ENCODE data around the gene CTSV. TPM values are rescaled to one million over a fixed set of nuclear protein-coding genes. Genes with fewer than 3 reads are reported as not detected.
"Not testable (repeated sequence)": the region's sequence is repeated elsewhere in the genome, so short reads cannot be mapped to it uniquely, and the experiment has no call there.

Gene CTSV
- polyA plus RNA-seq, 1 of the 3 experiments (the other 2 are of a cell fraction) = 3.1 TPM

DNA sequence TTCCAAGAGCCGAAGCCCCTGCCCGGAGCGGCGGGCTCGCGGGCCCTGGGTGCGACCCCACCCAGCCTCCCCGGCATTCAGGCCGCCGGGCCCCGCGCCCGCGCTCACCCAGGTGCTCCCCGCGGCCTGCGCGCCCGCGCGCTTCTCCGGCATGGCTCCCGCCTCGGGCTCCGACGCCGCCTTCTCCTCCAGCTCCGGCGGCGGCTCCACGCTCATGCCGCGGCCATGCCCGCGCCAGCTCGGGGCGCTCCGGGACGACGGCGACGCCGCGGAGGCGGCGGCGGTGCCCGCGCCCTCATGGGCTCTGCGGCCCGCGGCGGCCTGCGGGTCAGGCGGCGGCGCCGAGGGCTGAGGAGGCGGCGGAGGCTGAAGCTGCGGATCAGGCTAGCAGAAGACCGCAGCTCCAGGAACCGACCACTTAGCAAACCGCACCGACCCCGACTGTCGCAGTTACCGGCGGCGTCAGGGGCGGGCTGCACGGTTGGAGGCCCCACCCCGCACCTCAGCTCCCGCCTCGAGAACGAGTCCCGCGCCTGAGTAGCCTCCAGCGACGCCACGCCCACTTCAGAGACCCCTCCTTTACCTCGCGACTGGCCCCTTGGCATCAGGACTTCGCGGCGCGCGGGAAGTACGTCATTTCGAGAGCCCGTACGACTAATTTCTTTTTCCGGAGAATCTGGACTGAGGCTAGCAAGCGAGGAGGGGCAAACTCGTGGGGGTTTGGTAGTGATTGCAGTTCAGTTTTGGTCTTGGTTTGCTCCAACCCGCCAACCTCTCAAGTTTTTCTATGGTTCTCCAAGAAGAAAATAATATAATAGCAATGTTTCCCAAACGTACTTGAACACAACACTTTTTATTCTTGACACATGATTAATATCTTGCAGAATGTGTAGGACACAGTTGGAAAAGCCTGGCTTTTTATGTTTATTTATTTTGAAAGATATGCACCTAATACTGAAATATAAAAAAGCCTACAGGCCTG, 25.5 kb downstream of the CTSV start:
- peak; percentile 60 for TF ChIP-seq MXI1 (IDR thresholded peaks at IDR 0.05; ENCODE audit: low read depth, low read length)
- TF ChIP-seq ELF1 (IDR thresholded peaks at IDR 0.05) = 0 out of 2 replicates have a peak, but pooled peaks have one; percentile 19
- TF ChIP-seq, protein P1, sequence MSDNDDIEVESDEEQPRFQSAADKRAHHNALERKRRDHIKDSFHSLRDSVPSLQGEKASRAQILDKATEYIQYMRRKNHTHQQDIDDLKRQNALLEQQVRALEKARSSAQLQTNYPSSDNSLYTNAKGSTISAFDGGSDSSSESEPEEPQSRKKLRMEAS (IDR thresholded peaks at IDR 0.05; ENCODE audit: low read depth) = peak; percentile 66; the same call in 1 of the 2 replicates
- TF ChIP-seq GABPA (IDR thresholded peaks at IDR 0.05; ENCODE audit: low read depth) = peak; percentile 81
- peak; percentile 51; the same call in 1 of the 2 replicates for TF ChIP-seq TAF1 (IDR thresholded peaks at IDR 0.05; ENCODE audit: borderline replicate concordance, low read depth, low read length)
- TF ChIP-seq POLR2AphosphoS5 (IDR thresholded peaks at IDR 0.05; ENCODE audit: low read depth, low read length) = peak; percentile 75
- POLR2A ChIA-PET = interaction anchor here (0.6 kb wide), 1 partner anchor 208 kb away, joined by 3 read pairs; no protein-coding TSS in a partner anchor
- 3% methylated on average over 19 of the region's 97 CpGs for WGBS (ENCODE audit: low lambda C conversion rate)
- Histone ChIP-seq H4K20me1 (ENCODE audit: insufficient read depth) (peaks cover 11% of the 10 kb centered on the region), H3K79me2 (ENCODE audit: insufficient read depth) (peaks cover 20% of the 10 kb centered on the region), H3K9ac (peak overlapping the region; percentile 66; the same call in 1 of the 2 replicates), H2AFZ (ENCODE audit: low read depth) (peak overlapping the region; percentile 99), H3K4me2 (peak overlapping the region; percentile 78), H3K27ac (ENCODE audit: low read depth in 2 of 2, low read length in 1 of 2) (peak overlapping the region; percentile 63 to 77), H3K4me3 (ENCODE audit: low read depth in 2 of 2, low read length in 1 of 2) (peak overlapping the region; percentile 58 to 71)
- H3K9me3 ChIP-seq; CTCF ChIA-PET; H3K9me2 ChIP-seq; H3K36me3 ChIP-seq (replicated peaks in 1 of 2; ENCODE audit: control insufficient read depth in 1 of 2, insufficient read depth in 2 of 2, low read length in 1 of 2); H3K27me3 ChIP-seq (ENCODE audit: insufficient read depth); H3K4me1 ChIP-seq (ENCODE audit: control insufficient read depth in 1 of 2, insufficient read depth in 2 of 2, low read depth in 1 of 2, low read length in 1 of 2); H3F3A ChIP-seq (replicated peaks; ENCODE audit: insufficient read depth): not testable (repeated sequence)
- DNase-seq = peak; percentile 81

DNA sequence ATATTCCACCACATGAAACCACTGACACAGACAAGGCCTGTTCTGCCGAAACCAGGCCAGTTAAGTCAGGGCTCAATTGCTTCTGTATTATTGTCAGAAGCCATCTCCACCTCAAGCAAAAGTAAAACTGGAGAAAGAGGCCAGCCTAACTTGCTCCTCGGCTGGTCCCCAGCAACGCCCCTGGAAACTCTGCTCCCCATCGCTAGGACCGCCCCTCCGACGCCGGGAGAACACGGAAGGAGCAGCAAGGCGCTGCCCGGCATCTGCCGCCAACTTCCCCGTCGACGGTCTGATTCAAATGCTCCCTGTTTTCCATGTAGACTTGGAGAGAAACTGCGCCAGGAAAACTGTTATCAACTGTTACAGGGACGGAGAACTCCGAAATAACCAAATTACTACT, 26.3 kb downstream of the CTSV start:
- Histone ChIP-seq H3K9ac (peak overlapping the region; percentile 66), H3K79me2 (ENCODE audit: insufficient read depth) (peaks cover 27% of the 10 kb centered on the region), H3K4me2 (peak overlapping the region; percentile 78), H2AFZ (ENCODE audit: low read depth) (0 out of 2 replicates have a peak overlapping the region, but pooled peaks have one; percentile 65), H3K4me3 (ENCODE audit: low read depth in 2 of 2, low read length in 1 of 2) (peak overlapping the region; percentile 58 to 71), H4K20me1 (ENCODE audit: insufficient read depth) (peaks cover 16% of the 10 kb centered on the region), H3K27ac (ENCODE audit: low read depth in 2 of 2, low read length in 1 of 2) (peak overlapping the region in 1 of 2 experiments; percentile 36; a peak in 2 of 4 replicates)
- H3K36me3 ChIP-seq (replicated peaks in 1 of 2; ENCODE audit: control insufficient read depth in 1 of 2, insufficient read depth in 2 of 2, low read length in 1 of 2); H3K4me1 ChIP-seq (ENCODE audit: control insufficient read depth in 1 of 2, insufficient read depth in 2 of 2, low read depth in 1 of 2, low read length in 1 of 2); CTCF ChIA-PET; H3F3A ChIP-seq (replicated peaks; ENCODE audit: insufficient read depth); H3K27me3 ChIP-seq (ENCODE audit: insufficient read depth); DNase-seq; H3K9me2 ChIP-seq; H3K9me3 ChIP-seq; POLR2A ChIA-PET: not testable (repeated sequence)
- 2% methylated on average over 8 of the region's 18 CpGs for WGBS (ENCODE audit: low lambda C conversion rate)

DNA sequence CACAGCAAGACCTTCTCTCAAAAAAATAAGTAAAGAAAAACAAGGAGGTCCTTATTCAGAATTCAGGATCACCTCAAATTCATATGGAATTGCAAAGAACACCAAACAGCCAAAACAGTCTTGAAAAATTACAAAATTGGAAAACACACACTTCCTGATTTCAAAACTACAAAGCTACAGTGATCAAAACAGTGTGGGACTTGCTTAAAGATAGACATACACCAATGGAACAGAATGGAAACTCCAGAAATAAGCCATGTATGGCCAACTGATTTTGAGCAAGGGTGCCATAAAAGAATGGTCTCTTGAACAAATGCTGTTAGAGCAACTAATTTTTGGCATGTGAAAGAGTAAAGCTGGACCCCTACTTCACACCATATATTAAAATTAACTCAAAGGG, 36.7 kb downstream of the CTSV start:
- H3K79me2 ChIP-seq (ENCODE audit: insufficient read depth) = peaks cover 89% of the 10 kb centered on the region

DNA sequence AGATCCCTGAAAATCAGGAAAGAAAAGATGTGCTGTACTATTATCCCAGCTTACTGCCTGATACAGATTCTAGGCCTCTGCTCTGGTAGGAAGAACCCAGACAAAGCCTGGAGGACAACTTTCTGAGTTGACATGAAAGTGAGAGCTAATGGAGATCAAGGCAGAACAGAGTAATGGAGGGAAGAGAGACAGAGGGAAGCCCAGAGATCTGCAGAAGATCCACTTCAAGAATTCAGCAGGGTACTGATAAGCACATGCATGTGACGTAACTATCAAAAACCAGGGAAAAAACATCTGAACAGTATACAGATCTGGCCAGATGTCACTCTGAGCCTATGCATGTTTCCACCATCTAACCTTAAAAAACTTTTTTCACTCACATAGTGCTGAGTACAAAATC, 37.6 kb downstream of the CTSV start:
- peaks cover 87% of the 10 kb centered on the region for H3K79me2 ChIP-seq (ENCODE audit: insufficient read depth)
- H3K27me3 ChIP-seq (ENCODE audit: insufficient read depth); DNase-seq; H3K4me1 ChIP-seq (ENCODE audit: control insufficient read depth in 1 of 2, insufficient read depth in 2 of 2, low read depth in 1 of 2, low read length in 1 of 2); H3K4me2 ChIP-seq; H3F3A ChIP-seq (replicated peaks; ENCODE audit: insufficient read depth); POLR2A ChIA-PET; CTCF ChIA-PET; H3K9me3 ChIP-seq; H3K4me3 ChIP-seq (ENCODE audit: low read depth in 2 of 2, low read length in 1 of 2); H3K9ac ChIP-seq; H3K27ac ChIP-seq (ENCODE audit: low read depth in 2 of 2, low read length in 1 of 2); H3K9me2 ChIP-seq; H2AFZ ChIP-seq (ENCODE audit: low read depth); H3K36me3 ChIP-seq (replicated peaks in 1 of 2; ENCODE audit: control insufficient read depth in 1 of 2, insufficient read depth in 2 of 2, low read length in 1 of 2): not testable (repeated sequence)
- 89% methylated on average over 1 of the region's 1 CpG for WGBS (ENCODE audit: low lambda C conversion rate)
- H4K20me1 ChIP-seq (ENCODE audit: insufficient read depth) = peaks cover 43% of the 10 kb centered on the region

More for the DNA sequence above, 36.7 kb downstream of the CTSV start:
- H3F3A ChIP-seq (replicated peaks; ENCODE audit: insufficient read depth); H3K27me3 ChIP-seq (ENCODE audit: insufficient read depth); CTCF ChIA-PET; H3K9me2 ChIP-seq; POLR2A ChIA-PET; H2AFZ ChIP-seq (ENCODE audit: low read depth); H3K27ac ChIP-seq (ENCODE audit: low read depth in 2 of 2, low read length in 1 of 2); H3K9ac ChIP-seq; DNase-seq; H3K4me1 ChIP-seq (ENCODE audit: control insufficient read depth in 1 of 2, insufficient read depth in 2 of 2, low read depth in 1 of 2, low read length in 1 of 2); H3K4me2 ChIP-seq; H3K36me3 ChIP-seq (replicated peaks in 1 of 2; ENCODE audit: control insufficient read depth in 1 of 2, insufficient read depth in 2 of 2, low read length in 1 of 2); H3K4me3 ChIP-seq (ENCODE audit: low read depth in 2 of 2, low read length in 1 of 2); H3K9me3 ChIP-seq: not testable (repeated sequence)
- H4K20me1 ChIP-seq (ENCODE audit: insufficient read depth) = peaks cover 43% of the 10 kb centered on the region

DNA sequence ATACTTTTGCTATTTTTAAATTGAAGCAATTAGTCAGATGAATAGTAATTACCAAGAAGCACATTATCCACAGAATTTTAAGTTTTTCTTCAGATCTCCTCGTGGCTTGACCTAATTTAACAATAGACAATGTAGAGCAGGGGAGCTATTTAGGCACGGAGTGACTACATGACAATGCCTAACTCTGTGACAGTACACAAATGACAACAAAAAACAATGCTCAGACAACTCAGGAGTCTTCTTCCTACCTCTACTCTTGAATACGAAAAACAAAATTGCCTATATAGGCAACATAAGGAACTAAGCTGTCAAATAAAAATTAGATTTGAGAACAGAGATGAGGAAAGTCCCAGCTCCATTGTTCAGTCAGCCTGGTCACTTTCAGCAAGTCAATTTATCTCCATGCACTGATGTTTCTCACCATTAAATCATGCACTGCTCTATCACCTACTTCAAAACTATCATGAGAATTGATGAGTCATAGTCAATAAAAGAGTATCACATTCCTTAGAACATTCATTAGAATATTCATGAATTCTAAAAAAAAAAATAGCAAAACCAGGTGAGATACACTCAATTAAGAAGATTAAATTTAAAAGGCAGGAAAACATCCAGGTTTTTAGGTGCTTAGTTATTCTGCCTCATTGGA, 38.7 kb downstream of the CTSV start:
- 94% methylated on average over 3 of the region's 3 CpGs for WGBS (ENCODE audit: low lambda C conversion rate)
- H3K9me2 ChIP-seq; H3K9me3 ChIP-seq; H3F3A ChIP-seq (replicated peaks; ENCODE audit: insufficient read depth); DNase-seq; H3K36me3 ChIP-seq (replicated peaks in 1 of 2; ENCODE audit: control insufficient read depth in 1 of 2, insufficient read depth in 2 of 2, low read length in 1 of 2); H3K4me2 ChIP-seq; H3K9ac ChIP-seq; H3K4me1 ChIP-seq (ENCODE audit: control insufficient read depth in 1 of 2, insufficient read depth in 2 of 2, low read depth in 1 of 2, low read length in 1 of 2); POLR2A ChIA-PET; H3K27ac ChIP-seq (ENCODE audit: low read depth in 2 of 2, low read length in 1 of 2); H3K4me3 ChIP-seq (ENCODE audit: low read depth in 2 of 2, low read length in 1 of 2); CTCF ChIA-PET; H3K27me3 ChIP-seq (ENCODE audit: insufficient read depth); H2AFZ ChIP-seq (ENCODE audit: low read depth): not testable (repeated sequence)
- Histone ChIP-seq H4K20me1 (ENCODE audit: insufficient read depth) (peaks cover 43% of the 10 kb centered on the region), H3K79me2 (ENCODE audit: insufficient read depth) (peaks cover 88% of the 10 kb centered on the region)

Measured in SK-N-SH (cell line).